GM18498 (cell line): ENCODE data around the gene STAB2.

Source experiments
- ATAC-seq: cut with Tn5 transposase; IDR thresholded peaks from one replicate; pipeline ENCODE4 v1.9.1; 2021; ENCODE audit warnings: mild to moderate bottlenecking, moderate library complexity; ENCODE audit not compliant: unreplicated experiment

The STAB2 gene

GRCh38 chr12:103690426-103690825 is 103.4 kb downstream of the STAB2 start:
- no peak for ATAC-seq

- no peak for ATAC-seq
Observed at GRCh38 chr12:103691063-103691462, 104.0 kb downstream of the STAB2 start.

GRCh38 chr12:103696101-103696500 is 109.0 kb downstream of the STAB2 start:
- no peak for ATAC-seq

- ATAC-seq, result no peak
Observed at GRCh38 chr12:103697971-103698751, 111.1 kb downstream of the STAB2 start.

- ATAC-seq, result no peak
Observed at GRCh38 chr12:103698752-103699560, 111.9 kb downstream of the STAB2 start.

GRCh38 chr12:103705098-103705497 is 118.0 kb downstream of the STAB2 start:
- no peak for ATAC-seq

- ATAC-seq, result no peak
Observed at GRCh38 chr12:103705927-103706326, 118.9 kb downstream of the STAB2 start.

GRCh38 chr12:103707446-103707845 is 120.4 kb downstream of the STAB2 start:
- ATAC-seq, result no peak

- no peak for ATAC-seq
Observed at GRCh38 chr12:103710544-103710943, 123.5 kb downstream of the STAB2 start.

- no peak for ATAC-seq
Observed at GRCh38 chr12:103712216-103712615, 125.1 kb downstream of the STAB2 start.

- no peak for ATAC-seq
Observed at GRCh38 chr12:103715494-103715893, 128.4 kb downstream of the STAB2 start.

GRCh38 chr12:103716517-103717196 is 129.6 kb downstream of the STAB2 start:
- no peak for ATAC-seq

GRCh38 chr12:103725398-103725797 is 138.3 kb downstream of the STAB2 start:
- no peak for ATAC-seq

GRCh38 chr12:103727638-103728037 is 140.6 kb downstream of the STAB2 start:
- ATAC-seq, result no peak

- no peak for ATAC-seq
Observed at GRCh38 chr12:103728323-103728722, 141.2 kb downstream of the STAB2 start.

- ATAC-seq, result no peak
Observed at GRCh38 chr12:103729499-103729898, 142.4 kb downstream of the STAB2 start.

GRCh38 chr12:103731539-103731938 is 144.5 kb downstream of the STAB2 start:
- ATAC-seq, result no peak

GRCh38 chr12:103734863-103735262 is 147.8 kb downstream of the STAB2 start:
- no peak for ATAC-seq

GRCh38 chr12:103735291-103735690 is 148.2 kb downstream of the STAB2 start:
- ATAC-seq, result no peak

GRCh38 chr12:103736572-103736971 is 149.5 kb downstream of the STAB2 start:
- no peak for ATAC-seq

- no peak for ATAC-seq
Observed at GRCh38 chr12:103737881-103738280, 150.8 kb downstream of the STAB2 start.
